ENCODE data around the gene MOB3B. TPM values are rescaled to one million over a fixed set of nuclear protein-coding genes. Genes with fewer than 3 reads are reported as not detected.
"Not testable (repeated sequence)": the region's sequence is repeated elsewhere in the genome, so short reads cannot be mapped to it uniquely, and the experiment has no call there.

MOB3B gene
- total RNA-seq, 1 experiment from 2014 or later: 0.03 TPM

DNA sequence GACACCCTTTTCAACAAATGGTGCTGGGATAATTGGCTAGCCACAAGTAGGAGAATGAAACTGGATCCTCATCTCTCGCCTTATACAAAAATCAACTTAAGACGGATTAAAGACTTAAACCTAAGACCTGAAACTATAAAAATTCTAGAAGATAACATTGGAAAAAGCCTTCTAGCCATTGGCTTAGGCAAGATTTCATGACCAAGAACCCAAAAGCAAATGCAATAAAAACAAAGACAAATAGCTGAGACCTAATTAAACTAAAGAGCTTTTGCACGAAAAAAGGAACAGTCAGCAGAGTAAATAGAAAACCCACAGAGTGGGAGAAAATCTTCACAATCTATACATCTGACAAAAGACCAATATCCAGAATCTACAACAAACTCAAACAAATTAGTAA lies 110.1 kb downstream of the MOB3B start:
- CTCF ChIA-PET; H3K9me3 ChIP-seq (ENCODE audit: control insufficient read depth, insufficient read depth, low read depth, low read length); intact Hi-C loops (cut with micrococcal nuclease; ENCODE audit: unreplicated experiment); in situ Hi-C loops (cut with HindIII; ENCODE audit: low pct_unique_long_range_greater_than_20kb, low sequenced_read_pairs); H3K4me1 ChIP-seq (ENCODE audit: control insufficient read depth, insufficient read depth, low read length); POLR2A ChIA-PET; H3K27ac ChIP-seq (ENCODE audit: low read length); H3K4me3 ChIP-seq (ENCODE audit: low read depth in 2 of 2, low read length in 2 of 2); ATAC-seq; H3K27me3 ChIP-seq (ENCODE audit: control insufficient read depth, insufficient read depth, low read length); BruUV-seq (replicated peaks); DNase-seq (ENCODE audit: low read depth, low spot score); H3K36me3 ChIP-seq (ENCODE audit: control insufficient read depth, insufficient read depth, low read length): not testable (repeated sequence)

DNA sequence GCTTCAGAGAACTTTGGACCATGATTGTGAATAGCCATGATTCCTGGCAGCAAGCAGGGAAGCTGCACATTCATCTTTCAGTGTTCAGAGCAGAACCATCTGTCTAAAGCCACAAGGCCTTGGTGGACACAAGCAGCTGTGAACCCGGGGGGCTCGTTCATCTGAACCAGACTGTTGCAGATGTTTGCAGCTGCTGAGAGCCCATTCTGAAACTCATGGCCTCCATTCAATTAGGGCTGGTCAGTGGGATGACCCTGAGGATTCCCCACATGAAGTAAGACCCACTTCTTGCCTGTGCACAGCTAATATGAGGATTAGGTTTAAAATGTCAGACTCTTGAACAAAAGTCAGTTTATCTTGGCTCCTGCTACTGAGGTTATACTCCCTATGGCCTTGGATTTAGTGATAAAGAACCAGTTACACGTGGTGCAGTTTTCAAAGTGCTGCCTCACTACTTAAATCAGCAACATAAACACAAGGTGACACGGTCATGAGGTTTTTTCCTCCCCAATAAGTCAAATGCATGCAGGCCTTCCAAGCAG lies 115.3 kb downstream of the MOB3B start:
- TF ChIP-seq, protein P1, sequence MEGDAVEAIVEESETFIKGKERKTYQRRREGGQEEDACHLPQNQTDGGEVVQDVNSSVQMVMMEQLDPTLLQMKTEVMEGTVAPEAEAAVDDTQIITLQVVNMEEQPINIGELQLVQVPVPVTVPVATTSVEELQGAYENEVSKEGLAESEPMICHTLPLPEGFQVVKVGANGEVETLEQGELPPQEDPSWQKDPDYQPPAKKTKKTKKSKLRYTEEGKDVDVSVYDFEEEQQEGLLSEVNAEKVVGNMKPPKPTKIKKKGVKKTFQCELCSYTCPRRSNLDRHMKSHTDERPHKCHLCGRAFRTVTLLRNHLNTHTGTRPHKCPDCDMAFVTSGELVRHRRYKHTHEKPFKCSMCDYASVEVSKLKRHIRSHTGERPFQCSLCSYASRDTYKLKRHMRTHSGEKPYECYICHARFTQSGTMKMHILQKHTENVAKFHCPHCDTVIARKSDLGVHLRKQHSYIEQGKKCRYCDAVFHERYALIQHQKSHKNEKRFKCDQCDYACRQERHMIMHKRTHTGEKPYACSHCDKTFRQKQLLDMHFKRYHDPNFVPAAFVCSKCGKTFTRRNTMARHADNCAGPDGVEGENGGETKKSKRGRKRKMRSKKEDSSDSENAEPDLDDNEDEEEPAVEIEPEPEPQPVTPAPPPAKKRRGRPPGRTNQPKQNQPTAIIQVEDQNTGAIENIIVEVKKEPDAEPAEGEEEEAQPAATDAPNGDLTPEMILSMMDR (IDR thresholded peaks at IDR 0.05): no peak
- TF ChIP-seq, protein P2, sequence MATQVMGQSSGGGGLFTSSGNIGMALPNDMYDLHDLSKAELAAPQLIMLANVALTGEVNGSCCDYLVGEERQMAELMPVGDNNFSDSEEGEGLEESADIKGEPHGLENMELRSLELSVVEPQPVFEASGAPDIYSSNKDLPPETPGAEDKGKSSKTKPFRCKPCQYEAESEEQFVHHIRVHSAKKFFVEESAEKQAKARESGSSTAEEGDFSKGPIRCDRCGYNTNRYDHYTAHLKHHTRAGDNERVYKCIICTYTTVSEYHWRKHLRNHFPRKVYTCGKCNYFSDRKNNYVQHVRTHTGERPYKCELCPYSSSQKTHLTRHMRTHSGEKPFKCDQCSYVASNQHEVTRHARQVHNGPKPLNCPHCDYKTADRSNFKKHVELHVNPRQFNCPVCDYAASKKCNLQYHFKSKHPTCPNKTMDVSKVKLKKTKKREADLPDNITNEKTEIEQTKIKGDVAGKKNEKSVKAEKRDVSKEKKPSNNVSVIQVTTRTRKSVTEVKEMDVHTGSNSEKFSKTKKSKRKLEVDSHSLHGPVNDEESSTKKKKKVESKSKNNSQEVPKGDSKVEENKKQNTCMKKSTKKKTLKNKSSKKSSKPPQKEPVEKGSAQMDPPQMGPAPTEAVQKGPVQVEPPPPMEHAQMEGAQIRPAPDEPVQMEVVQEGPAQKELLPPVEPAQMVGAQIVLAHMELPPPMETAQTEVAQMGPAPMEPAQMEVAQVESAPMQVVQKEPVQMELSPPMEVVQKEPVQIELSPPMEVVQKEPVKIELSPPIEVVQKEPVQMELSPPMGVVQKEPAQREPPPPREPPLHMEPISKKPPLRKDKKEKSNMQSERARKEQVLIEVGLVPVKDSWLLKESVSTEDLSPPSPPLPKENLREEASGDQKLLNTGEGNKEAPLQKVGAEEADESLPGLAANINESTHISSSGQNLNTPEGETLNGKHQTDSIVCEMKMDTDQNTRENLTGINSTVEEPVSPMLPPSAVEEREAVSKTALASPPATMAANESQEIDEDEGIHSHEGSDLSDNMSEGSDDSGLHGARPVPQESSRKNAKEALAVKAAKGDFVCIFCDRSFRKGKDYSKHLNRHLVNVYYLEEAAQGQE (IDR thresholded peaks at IDR 0.05; ENCODE audit: insufficient read depth in 1 of 2, low read depth in 2 of 2, low read length in 1 of 2): no peak
- TF ChIP-seq POLR2AphosphoS5 (IDR thresholded peaks at IDR 0.05; ENCODE audit: low read depth, low read length) (no peak), TCF7L2 (IDR thresholded peaks at IDR 0.05; ENCODE audit: low read depth, low read length) (no peak), SIN3A (IDR thresholded peaks at IDR 0.05; ENCODE audit: borderline replicate concordance, insufficient read depth, low read depth, low read length) (no peak)
- Histone ChIP-seq H3K4me3 (ENCODE audit: low read depth in 2 of 2, low read length in 2 of 2) (no peak overlapping the region), H3K9me3 (ENCODE audit: control insufficient read depth, insufficient read depth, low read depth, low read length) (no peaks in the 10 kb centered on the region), H3K36me3 (ENCODE audit: control insufficient read depth, insufficient read depth, low read length) (no peaks in the 10 kb centered on the region), H3K4me1 (ENCODE audit: control insufficient read depth, insufficient read depth, low read length) (no peaks in the 10 kb centered on the region), H3K27ac (ENCODE audit: low read length) (no peak overlapping the region), H3K27me3 (ENCODE audit: control insufficient read depth, insufficient read depth, low read length) (no peaks in the 10 kb centered on the region)
- ChIA-PET CTCF (no interaction called here), POLR2A (no interaction called here)
- no TSS peak for BruUV-seq (replicated peaks)
- in situ Hi-C loops (cut with HindIII; ENCODE audit: low pct_unique_long_range_greater_than_20kb, low sequenced_read_pairs) (no loop called here), intact Hi-C loops (cut with micrococcal nuclease; ENCODE audit: unreplicated experiment) (no loop called here)
- DNase-seq (ENCODE audit: low read depth, low spot score): no peak
- ATAC-seq: no peak

DNA sequence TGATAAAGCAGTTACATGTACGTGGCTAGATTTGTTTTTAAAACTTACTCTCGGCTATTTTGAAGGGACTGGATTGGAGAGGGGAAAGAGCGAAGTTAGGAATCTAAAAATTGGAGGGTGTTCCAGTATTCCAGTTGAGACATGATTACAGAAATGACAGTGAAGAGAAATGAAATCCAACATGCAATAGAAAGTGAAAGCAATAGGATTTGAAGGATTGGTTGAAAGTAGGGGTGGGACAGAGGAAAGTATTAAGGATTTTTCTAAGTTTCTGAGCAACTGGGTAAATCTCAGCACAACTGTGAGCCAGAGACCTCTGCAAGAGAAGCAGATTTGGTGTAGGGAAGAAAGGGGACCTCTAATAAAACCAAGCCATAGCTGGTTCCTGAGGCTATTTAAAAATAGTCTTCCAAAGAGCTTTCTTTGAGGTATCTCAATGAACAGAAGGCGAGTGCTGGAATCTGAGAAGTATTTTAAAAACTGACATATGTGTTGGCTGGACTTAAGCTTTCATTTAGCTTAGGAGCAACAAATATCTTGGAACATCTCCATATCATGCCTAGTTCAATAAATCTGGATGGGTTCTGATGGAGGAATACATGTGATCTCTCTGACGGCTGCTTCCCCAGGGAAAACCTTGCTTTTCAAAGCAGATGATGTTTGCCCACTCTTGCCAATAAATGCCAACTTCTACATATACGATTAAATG lies 115.9 kb downstream of the MOB3B start:
- Histone ChIP-seq H3K9me3 (ENCODE audit: control insufficient read depth, insufficient read depth, low read depth, low read length) (no peaks in the 10 kb centered on the region), H3K27ac (ENCODE audit: low read length) (no peak overlapping the region), H3K4me1 (ENCODE audit: control insufficient read depth, insufficient read depth, low read length) (no peaks in the 10 kb centered on the region), H3K4me3 (ENCODE audit: low read depth in 2 of 2, low read length in 2 of 2) (no peak overlapping the region), H3K36me3 (ENCODE audit: control insufficient read depth, insufficient read depth, low read length) (no peaks in the 10 kb centered on the region), H3K27me3 (ENCODE audit: control insufficient read depth, insufficient read depth, low read length) (no peaks in the 10 kb centered on the region)
- intact Hi-C loops (cut with micrococcal nuclease; ENCODE audit: unreplicated experiment) (no loop called here), in situ Hi-C loops (cut with HindIII; ENCODE audit: low pct_unique_long_range_greater_than_20kb, low sequenced_read_pairs) (no loop called here)
- TF ChIP-seq TCF7L2 (IDR thresholded peaks at IDR 0.05; ENCODE audit: low read depth, low read length): no peak
- TF ChIP-seq, protein P1 (IDR thresholded peaks at IDR 0.05): no peak
- TF ChIP-seq SIN3A (IDR thresholded peaks at IDR 0.05; ENCODE audit: borderline replicate concordance, insufficient read depth, low read depth, low read length): no peak
- TF ChIP-seq POLR2AphosphoS5 (IDR thresholded peaks at IDR 0.05; ENCODE audit: low read depth, low read length): no peak
- TF ChIP-seq, protein P2 (IDR thresholded peaks at IDR 0.05; ENCODE audit: insufficient read depth in 1 of 2, low read depth in 2 of 2, low read length in 1 of 2): no peak
- no peak for DNase-seq (ENCODE audit: low read depth, low spot score)
- ChIA-PET CTCF (no interaction called here), POLR2A (no interaction called here)
- BruUV-seq (replicated peaks): no TSS peak
- no peak for ATAC-seq

All from Panc1 (cell line).